ACC112 (cell line): ENCODE data around the gene ZNF554.
"Not testable (repeated sequence)": the region's sequence is repeated elsewhere in the genome, so short reads cannot be mapped to it uniquely, and the experiment has no call there.

ENCODE experiments used
- H2AFZ ChIP-seq: fragments of 200-600 bp; sonication (generic); one replicate; pipeline ENCODE4 v1.6.0; 2017; ENCODE audit warnings: antibody characterized with exemption, low read length; ENCODE audit not compliant: unreplicated experiment
- H3K27ac ChIP-seq: fragments of 200-600 bp; sonication (generic); 2 replicates; pipeline ENCODE4 v1.5.1; 2014; ENCODE audit warnings: low read depth, mild to moderate bottlenecking, antibody characterized with exemption, low read length, moderate library complexity
- H3K27me3 ChIP-seq: fragments of 200-600 bp; sonication (generic); 2 replicates; pipeline ENCODE4 v1.6.1; 2014; ENCODE audit warnings: mild to moderate bottlenecking, antibody characterized with exemption, low read length, moderate library complexity, mixed read lengths; ENCODE audit not compliant: insufficient read depth
- H3K36me3 ChIP-seq: fragments of 200-600 bp; sonication (generic); 2 replicates; pipeline ENCODE4 v1.6.1; 2016; ENCODE audit warnings: mild to moderate bottlenecking, antibody characterized with exemption, low read length, moderate library complexity, mixed read lengths; ENCODE audit not compliant: insufficient read depth
- H3K4me1 ChIP-seq: fragments of 200-600 bp; sonication (generic); one replicate; pipeline ENCODE4 v1.6.1; 2016; ENCODE audit warnings: low read length, mixed read lengths; ENCODE audit not compliant: insufficient read depth, unreplicated experiment, control insufficient read depth
- H3K4me3 ChIP-seq: fragments of 200-600 bp; sonication (generic); 2 replicates; pipeline ENCODE4 v1.5.1; 2014; ENCODE audit warnings: mild to moderate bottlenecking, low read depth, low read length
- H3K79me2 ChIP-seq: fragments of 200-600 bp; sonication (generic); one replicate; pipeline ENCODE4 v1.6.0; 2016; ENCODE audit warnings: low read length; ENCODE audit not compliant: control insufficient read depth, unreplicated experiment, insufficient read depth

The ZNF554 gene

DNA sequence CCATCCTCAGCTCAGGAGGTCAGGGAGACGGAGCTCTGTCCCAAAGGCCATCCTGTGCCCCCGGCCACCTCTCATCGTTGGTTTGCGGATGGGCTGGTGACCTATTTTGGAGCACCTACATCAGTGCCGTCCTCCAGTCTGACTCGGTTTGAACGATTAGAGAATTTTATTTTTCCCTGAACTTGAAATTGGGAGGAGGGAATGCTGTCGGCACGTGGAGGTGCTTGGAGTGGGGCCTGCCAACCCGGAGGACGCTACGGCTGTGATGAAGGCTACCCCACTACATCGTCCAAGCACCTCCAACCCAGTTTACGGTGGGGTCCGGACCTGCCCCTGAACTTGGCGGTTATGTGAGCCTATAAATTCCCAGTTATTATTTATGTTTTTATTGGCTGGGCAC is 3.0 kb upstream of the ZNF554 start:
- Histone ChIP-seq H2AFZ (no peak overlapping the region), H3K4me1 (no peaks in the 10 kb centered on the region), H3K27me3 (no peaks in the 10 kb centered on the region), H3K79me2 (no peaks in the 10 kb centered on the region), H3K36me3 (no peaks in the 10 kb centered on the region), H3K27ac (no peak overlapping the region), H3K4me3 (no peak overlapping the region)

DNA sequence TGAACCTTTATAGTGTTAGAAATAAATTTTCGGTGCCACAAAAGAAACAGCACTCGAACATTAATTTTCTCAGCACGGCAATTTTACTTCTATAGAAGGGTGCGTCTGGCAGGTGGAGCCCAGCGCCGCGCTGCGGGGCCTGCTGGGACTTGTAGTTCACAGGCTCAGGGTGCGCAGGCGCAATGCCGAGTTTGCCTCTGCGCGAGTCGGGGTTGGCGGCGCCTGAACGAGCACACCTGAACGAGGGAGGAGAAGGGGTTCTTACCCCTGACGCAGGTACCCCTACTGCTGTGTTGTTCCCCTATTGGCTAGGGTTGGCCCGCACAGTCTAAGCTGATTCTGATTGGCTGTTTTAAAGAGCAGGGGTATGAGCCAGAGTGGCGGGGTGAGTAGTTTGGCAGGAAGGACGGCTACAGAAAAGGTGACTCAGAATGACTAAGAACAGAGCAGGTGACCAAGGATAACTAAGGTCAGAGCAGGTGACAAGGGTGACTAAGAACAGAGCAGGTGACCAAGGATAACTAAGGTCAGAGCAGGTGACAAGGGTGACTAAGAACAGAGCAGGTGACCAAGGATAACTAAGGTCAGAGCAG is 2.3 kb upstream of the ZNF554 start:
- H2AFZ ChIP-seq, H3K36me3 ChIP-seq, H3K79me2 ChIP-seq, H3K27me3 ChIP-seq, H3K4me3 ChIP-seq, H3K4me1 ChIP-seq, H3K27ac ChIP-seq: not testable (repeated sequence)

DNA sequence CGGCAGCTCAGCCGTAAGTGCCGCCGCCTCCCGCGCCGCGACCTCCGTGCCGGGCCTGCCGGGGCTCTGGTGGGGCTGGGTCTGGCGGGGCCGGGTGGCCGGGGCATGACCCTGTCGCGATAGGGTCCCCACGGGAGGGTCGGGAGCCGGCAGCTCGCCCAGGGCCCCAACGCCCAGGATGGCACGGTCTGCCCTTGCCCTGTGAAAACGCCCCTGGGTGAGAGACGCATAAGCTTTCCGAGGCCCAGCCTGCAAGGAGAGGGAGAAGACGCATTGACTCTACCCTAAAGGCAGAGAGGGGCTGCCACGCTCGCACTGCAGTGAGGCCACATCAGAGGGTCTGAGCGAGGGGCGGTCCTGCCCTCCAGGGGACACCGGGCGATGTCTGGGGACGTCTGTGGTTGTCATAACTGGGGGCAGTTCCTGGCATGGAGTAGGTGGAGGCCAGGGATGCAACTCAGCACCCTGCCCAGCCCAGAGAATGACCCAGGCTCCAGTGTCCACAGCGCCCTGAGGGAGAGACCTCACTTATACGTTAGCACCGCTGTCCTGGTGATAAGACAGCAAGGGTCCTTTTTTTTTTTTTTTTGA is 539 bp downstream of the ZNF554 start:
- H3K27ac ChIP-seq = no peak overlapping the region
- no peaks in the 10 kb centered on the region for H3K4me1 ChIP-seq
- H3K4me3 ChIP-seq = peak overlapping the region; percentile 88
- H2AFZ ChIP-seq = peak overlapping the region; percentile 75
- H3K36me3 ChIP-seq = no peaks in the 10 kb centered on the region
- H3K79me2 ChIP-seq = no peaks in the 10 kb centered on the region
- H3K27me3 ChIP-seq = no peaks in the 10 kb centered on the region

- no peak overlapping the region for H2AFZ ChIP-seq
- H3K4me3 ChIP-seq = no peak overlapping the region
- no peaks in the 10 kb centered on the region for H3K27me3 ChIP-seq
Observed at GRCh38 chr19:2822846-2823245, 3.2 kb downstream of the ZNF554 start.

GRCh38 chr19:2823646-2824045 is 4.0 kb downstream of the ZNF554 start:
- peaks cover 7% of the 10 kb centered on the region for H3K36me3 ChIP-seq
- H3K79me2 ChIP-seq = no peaks in the 10 kb centered on the region
- no peak overlapping the region for H2AFZ ChIP-seq
- H3K27ac ChIP-seq = no peak overlapping the region
- H3K4me1 ChIP-seq = no peaks in the 10 kb centered on the region
- H3K27me3 ChIP-seq = no peaks in the 10 kb centered on the region
- H3K4me3 ChIP-seq = no peak overlapping the region

More at GRCh38 chr19:2822846-2823245, 3.2 kb downstream of the ZNF554 start:
- Histone ChIP-seq H3K79me2 (no peaks in the 10 kb centered on the region), H3K36me3 (peaks cover 7% of the 10 kb centered on the region), H3K27ac (no peak overlapping the region), H3K4me1 (no peaks in the 10 kb centered on the region)

DNA sequence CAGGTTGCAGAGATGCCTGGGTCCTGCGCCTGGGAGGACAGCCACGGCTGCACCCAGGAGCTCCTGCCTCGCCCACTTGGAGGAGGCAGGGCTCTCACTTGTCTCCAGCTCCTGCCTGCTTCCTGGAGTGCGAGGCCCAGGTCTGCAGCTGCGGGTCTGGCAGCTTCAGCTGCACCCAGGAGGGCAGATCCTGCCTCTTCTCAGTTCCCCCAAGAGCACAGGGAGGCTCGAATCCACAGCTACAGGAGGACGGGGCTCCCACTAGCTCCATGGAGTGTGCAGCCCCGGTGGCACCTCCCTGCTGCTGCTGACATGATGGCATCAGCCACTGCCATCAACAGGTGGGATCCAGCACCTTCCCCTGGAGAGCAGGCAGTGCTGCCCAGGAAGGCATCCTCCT is 4.5 kb downstream of the ZNF554 start:
- Histone ChIP-seq H3K27me3 (no peaks in the 10 kb centered on the region), H3K4me1 (no peaks in the 10 kb centered on the region), H2AFZ (no peak overlapping the region), H3K27ac (no peak overlapping the region), H3K4me3 (no peak overlapping the region), H3K79me2 (no peaks in the 10 kb centered on the region), H3K36me3 (peaks cover 7% of the 10 kb centered on the region)

- Histone ChIP-seq H3K36me3 (peaks cover 7% of the 10 kb centered on the region), H3K4me3 (no peak overlapping the region), H3K4me1 (no peaks in the 10 kb centered on the region), H3K27me3 (no peaks in the 10 kb centered on the region), H3K79me2 (no peaks in the 10 kb centered on the region), H3K27ac (no peak overlapping the region), H2AFZ (no peak overlapping the region)
Observed at GRCh38 chr19:2827022-2827421, 7.4 kb downstream of the ZNF554 start.

DNA sequence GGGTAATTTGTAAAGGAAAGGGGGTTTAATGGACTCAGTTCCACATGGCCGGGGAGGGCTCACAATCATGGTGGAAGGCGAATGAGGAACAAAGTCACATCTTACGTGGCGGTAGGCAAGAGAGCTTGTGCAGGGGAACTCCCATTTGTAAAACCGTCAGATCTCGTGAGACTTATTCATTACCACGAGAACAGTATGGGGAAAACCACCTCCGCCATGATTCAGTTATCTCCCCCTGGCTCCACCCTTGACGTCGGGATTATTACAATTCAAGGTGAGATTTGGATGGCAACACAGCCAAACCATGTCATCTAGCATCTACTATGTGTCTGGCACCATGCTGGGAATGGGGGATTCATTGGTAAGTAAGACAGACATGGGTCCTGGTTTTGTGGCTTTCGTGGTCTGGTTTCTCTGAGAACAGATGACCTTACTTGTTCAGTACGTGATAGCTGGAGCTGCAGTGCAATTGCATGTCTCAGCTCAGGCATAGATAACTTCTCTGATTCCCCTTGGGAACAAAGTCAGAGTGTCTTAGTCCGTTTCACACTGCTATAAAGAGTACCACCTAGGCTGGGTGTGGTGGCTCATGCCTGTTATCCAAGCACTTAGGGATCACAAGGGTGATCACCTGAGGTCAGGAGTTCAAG is 8.3 kb downstream of the ZNF554 start:
- peaks cover 7% of the 10 kb centered on the region for H3K36me3 ChIP-seq
- no peaks in the 10 kb centered on the region for H3K79me2 ChIP-seq
- no peaks in the 10 kb centered on the region for H3K27me3 ChIP-seq
- H2AFZ ChIP-seq = no peak overlapping the region
- no peak overlapping the region for H3K27ac ChIP-seq
- H3K4me3 ChIP-seq = no peak overlapping the region
- H3K4me1 ChIP-seq = no peaks in the 10 kb centered on the region

DNA sequence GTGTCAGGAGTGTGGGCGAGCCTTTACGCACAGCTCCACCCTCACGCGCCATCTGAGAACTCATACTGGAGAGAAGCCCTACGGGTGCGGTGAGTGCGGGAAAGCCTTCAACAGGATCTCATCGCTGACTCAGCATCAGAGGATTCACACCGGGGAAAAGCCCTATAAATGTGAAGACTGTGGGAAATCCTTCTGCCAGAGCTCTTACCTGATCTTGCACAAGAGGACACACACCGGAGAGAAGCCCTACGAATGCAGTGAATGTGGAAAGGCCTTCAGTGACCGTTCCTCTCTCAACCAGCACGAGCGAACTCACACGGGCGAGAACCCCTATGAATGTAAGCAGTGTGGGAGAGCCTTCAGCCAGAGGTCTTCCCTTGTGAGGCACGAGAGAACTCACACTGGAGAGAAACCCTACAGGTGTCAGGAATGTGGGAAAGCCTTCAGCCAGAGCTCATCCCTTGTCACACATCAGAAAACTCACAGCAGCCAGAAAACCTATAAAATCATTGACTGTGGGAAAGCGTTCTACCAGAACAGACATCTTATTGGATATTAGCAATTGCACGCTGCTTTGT is 14.7 kb downstream of the ZNF554 start:
- Histone ChIP-seq H2AFZ (no peak overlapping the region), H3K4me1 (no peaks in the 10 kb centered on the region), H3K36me3 (peaks cover 10% of the 10 kb centered on the region), H3K27me3 (no peaks in the 10 kb centered on the region), H3K27ac (no peak overlapping the region), H3K79me2 (no peaks in the 10 kb centered on the region), H3K4me3 (no peak overlapping the region)

GRCh38 chr19:2837430-2837829 is 17.8 kb downstream of the ZNF554 start:
- Histone ChIP-seq H3K36me3 (peaks cover 10% of the 10 kb centered on the region), H3K4me3 (no peak overlapping the region)

More at GRCh38 chr19:2837430-2837829, 17.8 kb downstream of the ZNF554 start:
- Histone ChIP-seq H2AFZ (no peak overlapping the region), H3K79me2 (peaks cover 5% of the 10 kb centered on the region), H3K27me3 (no peaks in the 10 kb centered on the region), H3K4me1 (no peaks in the 10 kb centered on the region), H3K27ac (no peak overlapping the region)
